Bronchial epithelial cell (primary cell): ENCODE data around the gene DLGAP5. TPM values are rescaled to one million over a fixed set of nuclear protein-coding genes. Genes with fewer than 3 reads are reported as not detected.

Source experiments
- DNase-seq: peaks from one replicate; pipeline ENCODE4 v3.0.0-alpha.2; 2010; ENCODE audit warnings: low read depth
- FAIRE-seq: peaks from 2 replicates; lab custom pipeline; 2011; peaks lifted over from hg19 to GRCh38; lab: Jason Lieb, UNC
- H3K27me3 ChIP-seq: 2 replicates; pipeline ENCODE4 v1.5.1; 2011; ENCODE audit warnings: low read length; ENCODE audit not compliant: control insufficient read depth, insufficient read depth
- H3K36me3 ChIP-seq: 2 replicates; pipeline ENCODE4 v1.5.1; 2011; ENCODE audit warnings: low read length; ENCODE audit not compliant: control insufficient read depth, insufficient read depth
- H3K4me3 ChIP-seq: 2 replicates; pipeline ENCODE4 v1.5.1; 2011; ENCODE audit warnings: mild to moderate bottlenecking, low read depth, low read length, control low read depth
- CTCF ChIP-seq: IDR thresholded peaks from 2 replicates; pipeline ENCODE4 v1.5.1; 2011; ENCODE audit warnings: mild to moderate bottlenecking, moderate library complexity, low read length, control low read depth, inconsistent platforms; ENCODE audit not compliant: insufficient read depth, severe bottlenecking
- total RNA-seq: library from RNA; depleted of rRNA; stranded (reverse); fragments of >200 nt; gene quantifications from 2 replicates; pipeline ENCODE4 v1.2.1, GENCODE V29; 2014

Gene DLGAP5
- total RNA-seq, 1 donor from 2014 or later: 0.26 TPM

- no peaks in the 10 kb centered on the region for H3K27me3 ChIP-seq
- FAIRE-seq (no peak), DNase-seq (no peak)
- H3K4me3 ChIP-seq: no peak overlapping the region
- no peak for TF ChIP-seq CTCF
- no peaks in the 10 kb centered on the region for H3K36me3 ChIP-seq
Measured at GRCh38 chr14:55115460-55115859, 75.9 kb downstream of the DLGAP5 start.

GRCh38 chr14:55114720-55115119, 76.7 kb downstream of the DLGAP5 start:
- DNase-seq: no peak
- Histone ChIP-seq H3K27me3 (no peaks in the 10 kb centered on the region), H3K4me3 (no peak overlapping the region), H3K36me3 (no peaks in the 10 kb centered on the region)
- no peak for TF ChIP-seq CTCF
- no peak for FAIRE-seq

GRCh38 chr14:55111122-55111708, 80.2 kb downstream of the DLGAP5 start:
- FAIRE-seq (no peak), DNase-seq (no peak)
- TF ChIP-seq CTCF: no peak
- Histone ChIP-seq H3K27me3 (no peaks in the 10 kb centered on the region), H3K4me3 (no peak overlapping the region), H3K36me3 (no peaks in the 10 kb centered on the region)

GRCh38 chr14:55109836-55110235, 81.5 kb downstream of the DLGAP5 start:
- FAIRE-seq: no peak
- TF ChIP-seq CTCF: no peak

GRCh38 chr14:55107766-55108554, 83.4 kb downstream of the DLGAP5 start:
- Histone ChIP-seq H3K27me3 (no peaks in the 10 kb centered on the region), H3K4me3 (no peak overlapping the region), H3K36me3 (no peaks in the 10 kb centered on the region)
- DNase-seq: peak; percentile 91
- TF ChIP-seq CTCF: no peak
- FAIRE-seq: peak; percentile 55

More at GRCh38 chr14:55109836-55110235, 81.5 kb downstream of the DLGAP5 start:
- Histone ChIP-seq H3K27me3 (no peaks in the 10 kb centered on the region), H3K4me3 (no peak overlapping the region), H3K36me3 (no peaks in the 10 kb centered on the region)
- no peak for DNase-seq
